Fibroblast of pulmonary artery (primary cell): ENCODE measurements around the gene SNRPA.
"Not testable (repeated sequence)": the region's sequence is repeated elsewhere in the genome, so short reads cannot be mapped to it uniquely, and the experiment has no call there.

Experiments
- DNase-seq: peaks from one replicate; pipeline ENCODE4 v3.0.0-alpha.2; 2010; ENCODE audit warnings: low read depth
- H3K4me3 ChIP-seq: replicated peaks from 2 replicates; pipeline ENCODE4 v1.5.1; 2011; ENCODE audit warnings: low read depth, mild to moderate bottlenecking, control low read depth, low read length, moderate library complexity
- CTCF ChIP-seq: IDR thresholded peaks from 2 replicates; pipeline ENCODE4 v1.5.1; 2011; ENCODE audit warnings: mild to moderate bottlenecking, control low read depth, low read length, inconsistent platforms; ENCODE audit errors: missing control alignments

SNRPA gene

DNA sequence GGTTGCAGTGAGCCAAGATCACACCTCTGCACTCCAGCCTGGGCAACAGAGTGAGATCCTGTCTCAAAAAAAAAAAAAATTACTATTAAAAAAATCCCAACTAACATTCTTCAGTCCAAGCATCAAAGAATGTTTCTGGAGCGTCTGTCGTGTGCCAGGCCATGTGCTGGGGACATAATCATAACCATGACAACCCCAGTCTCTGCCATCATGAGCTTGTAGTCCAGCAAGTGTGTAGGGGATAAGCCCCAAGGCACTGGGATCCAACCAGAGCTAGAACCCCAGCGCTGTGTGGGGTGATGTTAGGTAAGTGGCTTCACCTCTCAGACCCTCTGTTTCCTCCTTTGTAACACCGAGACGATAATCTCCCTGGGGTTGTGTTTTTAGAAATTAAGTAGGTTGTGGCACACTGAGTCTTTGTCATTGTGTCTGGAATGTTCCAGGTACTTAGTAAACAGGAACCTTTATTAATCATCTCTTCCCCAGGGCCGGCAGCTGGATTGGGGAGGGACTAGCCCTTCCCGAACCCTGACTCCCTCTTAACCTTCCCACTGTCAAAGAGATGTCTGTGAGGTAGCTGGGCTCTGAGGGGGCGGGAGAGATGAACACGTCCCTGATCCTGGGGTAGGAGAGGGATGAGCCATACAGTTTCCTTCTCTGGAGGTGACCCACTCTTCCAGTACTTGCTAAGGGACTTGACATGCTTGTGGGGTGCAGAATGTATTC is 28.9 kb upstream of the SNRPA start:
- no peak for TF ChIP-seq CTCF
- H3K4me3 ChIP-seq: peak overlapping the region; percentile 95
- peak; percentile 44 for DNase-seq

DNA sequence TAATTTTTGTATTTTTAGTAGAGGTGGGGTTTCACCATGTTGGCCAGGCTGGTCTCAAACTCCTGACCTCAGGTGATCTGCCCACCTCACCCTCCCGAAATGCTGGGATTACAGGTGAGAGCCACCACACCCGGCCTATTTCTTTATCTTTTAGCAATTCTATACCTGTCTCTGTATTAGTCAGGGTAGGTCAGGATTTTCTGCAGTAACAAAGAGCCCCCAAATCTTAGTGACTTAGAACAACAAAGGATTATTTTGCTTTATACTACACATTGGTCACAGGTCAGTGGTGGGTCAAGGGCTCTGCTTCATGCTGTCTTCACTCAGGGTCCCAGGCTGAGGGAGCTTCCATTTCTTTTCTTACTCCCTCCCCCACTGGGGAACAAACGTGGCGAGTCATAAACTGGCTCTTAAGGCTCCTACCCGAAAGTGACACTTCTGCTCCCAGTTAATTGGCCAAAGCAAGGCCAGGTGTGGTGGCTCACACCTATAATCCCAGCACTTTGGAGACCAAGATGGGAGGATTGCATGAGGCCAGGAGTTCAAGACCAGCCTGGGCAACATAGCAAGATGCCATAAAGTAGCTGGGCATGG is 27.2 kb upstream of the SNRPA start:
- no peak overlapping the region for H3K4me3 ChIP-seq
- TF ChIP-seq CTCF: no peak
- no peak for DNase-seq

DNA sequence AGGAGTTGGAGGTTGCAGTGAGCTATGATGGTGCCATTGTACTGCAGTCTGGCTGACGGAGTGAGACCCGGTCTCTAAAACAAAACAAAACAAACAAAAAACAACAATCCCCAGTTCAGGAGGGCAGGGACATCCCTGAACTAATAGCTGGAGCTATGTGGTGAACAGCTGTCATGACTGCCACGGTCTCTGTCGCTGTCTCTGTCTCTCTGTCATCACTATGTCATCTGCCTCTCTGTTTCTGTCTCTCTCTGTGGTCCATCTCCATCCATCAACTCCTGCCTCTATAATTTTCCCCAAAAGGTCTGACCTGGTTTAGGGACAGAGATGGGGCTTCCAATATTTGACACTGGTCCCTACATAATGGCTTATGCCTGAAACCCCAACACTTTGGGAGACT is 26.7 kb upstream of the SNRPA start:
- TF ChIP-seq CTCF: no peak
- DNase-seq: no peak
- no peak overlapping the region for H3K4me3 ChIP-seq

- TF ChIP-seq CTCF: no peak
- no peak overlapping the region for H3K4me3 ChIP-seq
Measured at GRCh38 chr19:40724855-40725254, 26.1 kb upstream of the SNRPA start.

GRCh38 chr19:40726279-40726678 is 24.7 kb upstream of the SNRPA start:
- no peak for TF ChIP-seq CTCF
- no peak overlapping the region for H3K4me3 ChIP-seq
- DNase-seq: no peak

More at GRCh38 chr19:40724855-40725254, 26.1 kb upstream of the SNRPA start:
- DNase-seq: no peak

GRCh38 chr19:40730065-40730464 is 20.9 kb upstream of the SNRPA start:
- DNase-seq, H3K4me3 ChIP-seq: not testable (repeated sequence)

GRCh38 chr19:40732304-40732703 is 18.7 kb upstream of the SNRPA start:
- not testable (repeated sequence) for H3K4me3 ChIP-seq, DNase-seq

GRCh38 chr19:40733149-40733548 is 17.9 kb upstream of the SNRPA start:
- DNase-seq: no peak
- TF ChIP-seq CTCF: no peak
- no peak overlapping the region for H3K4me3 ChIP-seq
